NCI-H1417 (cell line): ENCODE results near the gene GMIP.
A peak's percentile ranks its signal among the peaks of the same experiment; 100 is the strongest.

Experiments
- DNase-seq, 3 experiments: peaks; one replicate each; lab custom pipeline; 2025; lab: John Stamatoyannopoulos, UW

Gene GMIP

GRCh38 chr19:19661141-19661674 lies 17.8 kb upstream of the GMIP start:
- DNase-seq, result no peak

- no peak for DNase-seq
Observed at GRCh38 chr19:19659646-19660245, 16.3 kb upstream of the GMIP start.

GRCh38 chr19:19657397-19657783 lies 13.9 kb upstream of the GMIP start:
- DNase-seq, result no peak

GRCh38 chr19:19656451-19657396 lies 13.3 kb upstream of the GMIP start:
- no peak for DNase-seq

- DNase-seq, result no peak
Observed at GRCh38 chr19:19655641-19656343, 12.3 kb upstream of the GMIP start.

- DNase-seq, result no peak
Observed at GRCh38 chr19:19655051-19655594, 11.7 kb upstream of the GMIP start.

- no peak for DNase-seq
Observed at GRCh38 chr19:19654441-19654840, 11.0 kb upstream of the GMIP start.

- no peak for DNase-seq
Observed at GRCh38 chr19:19653597-19654147, 10.2 kb upstream of the GMIP start.

- no peak for DNase-seq
Observed at GRCh38 chr19:19652482-19653295, 9.2 kb upstream of the GMIP start.

GRCh38 chr19:19651076-19651475 lies 7.6 kb upstream of the GMIP start:
- DNase-seq, result no peak

- DNase-seq, result no peak
Observed at GRCh38 chr19:19650331-19650730, 6.9 kb upstream of the GMIP start.

- DNase-seq, result no peak
Observed at GRCh38 chr19:19649580-19649995, 6.1 kb upstream of the GMIP start.

- DNase-seq, result no peak
Observed at GRCh38 chr19:19649155-19649554, 5.7 kb upstream of the GMIP start.

GRCh38 chr19:19647037-19647835 lies 3.8 kb upstream of the GMIP start:
- no peak for DNase-seq

GRCh38 chr19:19645233-19645870 lies 1.9 kb upstream of the GMIP start:
- no peak for DNase-seq

GRCh38 chr19:19644054-19644388 lies 564 bp upstream of the GMIP start:
- DNase-seq, result no peak

- peak in 2 of 3 experiments; percentile 26 to 58 for DNase-seq
Observed at GRCh38 chr19:19642506-19643157, 825 bp downstream of the GMIP start.

- DNase-seq, result no peak
Observed at GRCh38 chr19:19637523-19638251, 5.8 kb downstream of the GMIP start.

- DNase-seq, result no peak
Observed at GRCh38 chr19:19637186-19637522, 6.3 kb downstream of the GMIP start.
